NB4 (cell line): ENCODE measurements around the gene TFCP2L1.

Source experiments
- CTCF ChIP-seq: IDR thresholded peaks from one replicate; pipeline ENCODE4 v1.5.1; 2012; ENCODE audit warnings: low read depth, low read length
- MAX ChIP-seq: IDR thresholded peaks from 2 replicates; pipeline ENCODE4 v1.6.1; 2011; ENCODE audit warnings: low read depth, low read length
- POLR2A ChIP-seq: IDR thresholded peaks from 2 replicates; pipeline ENCODE4 v1.6.1; 2011; ENCODE audit warnings: mild to moderate bottlenecking; ENCODE audit not compliant: insufficient read length; ENCODE audit errors: extremely low read depth

DNA sequence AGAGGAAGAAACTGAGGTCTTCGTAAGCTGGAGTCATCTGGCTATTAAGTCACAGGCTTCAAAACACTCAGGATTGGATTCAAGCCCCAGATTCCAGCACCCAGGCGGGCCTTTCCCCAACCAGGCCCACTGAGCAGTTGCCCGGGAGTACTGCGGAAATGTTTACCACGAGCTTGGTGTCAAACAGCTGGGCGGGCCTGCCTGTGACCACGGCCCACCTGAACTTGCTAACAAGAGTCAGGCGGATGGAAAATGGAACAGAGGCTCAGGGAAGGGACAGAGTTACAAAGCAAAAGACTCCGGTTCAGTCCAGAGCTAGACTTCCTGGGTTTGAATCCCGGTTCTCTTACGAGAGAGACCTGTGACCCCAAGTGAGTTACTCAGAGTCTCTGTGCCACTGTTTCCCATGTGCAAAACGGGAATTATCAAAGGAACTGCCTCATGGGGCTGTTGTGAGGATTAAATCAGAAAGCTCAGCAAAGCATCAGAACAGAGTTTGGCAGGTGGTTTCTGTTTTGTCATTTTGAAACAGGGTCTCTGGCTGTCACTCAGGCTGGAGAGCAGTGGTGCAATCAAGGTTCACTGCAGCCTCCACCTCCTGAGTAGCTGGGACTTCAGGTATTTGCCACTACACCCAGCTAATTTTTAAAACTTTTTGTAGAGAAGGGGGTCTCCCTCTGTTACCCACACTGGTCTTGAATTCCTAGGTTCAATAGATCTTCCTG lies 49.0 kb upstream of the TFCP2L1 start:
- no peak for TF ChIP-seq CTCF
- TF ChIP-seq POLR2A = no peak
- no peak for TF ChIP-seq MAX
